Activated CD4-positive, alpha-beta T cell treated with anti-CD3 and anti-CD28 coated beads, Interleukin-2, amount 10 ng/mL, durations not matched to agents 24 days and 14 days (primary cell): ENCODE measurements around the gene FAM114A1. TPM values are rescaled to one million over a fixed set of nuclear protein-coding genes. Genes with fewer than 3 reads are reported as not detected.

Source experiments
- DNase-seq: peaks from one replicate; pipeline ENCODE4 v3.0.0; 2022
- H3K27ac Mint-ChIP-seq: one replicate; pipeline ENCODE4 v1.8.0; 2022; ENCODE audit warnings: mild to moderate bottlenecking, mixed read lengths
- H3K27me3 Mint-ChIP-seq: one replicate; pipeline ENCODE4 v1.8.0; 2022; ENCODE audit warnings: mixed read lengths
- H3K36me3 Mint-ChIP-seq: one replicate; pipeline ENCODE4 v1.8.0; 2022; ENCODE audit warnings: low read depth, mild to moderate bottlenecking, mixed read lengths
- H3K4me1 Mint-ChIP-seq: one replicate; pipeline ENCODE4 v1.8.0; 2021; ENCODE audit warnings: mixed read lengths
- H3K4me3 Mint-ChIP-seq: one replicate; pipeline ENCODE4 v1.8.0; 2022; ENCODE audit warnings: mild to moderate bottlenecking, moderate library complexity, mixed read lengths
- H3K9me3 Mint-ChIP-seq: one replicate; pipeline ENCODE4 v1.8.0; 2021; ENCODE audit warnings: mixed read lengths
- intact Hi-C: fragments of 100-400 bp; cut with micrococcal nuclease; formaldehyde crosslinking; loops from one replicate; pipeline ENCODE4 v1.15.1; 2023
- total RNA-seq: library from RNA; stranded (reverse); gene quantifications from 2 replicates; pipeline ENCODE4 v1.2.3, GENCODE V29; 2022

The FAM114A1 gene
- total RNA-seq, 1 donor from 2014 or later = 0.23 TPM

DNA sequence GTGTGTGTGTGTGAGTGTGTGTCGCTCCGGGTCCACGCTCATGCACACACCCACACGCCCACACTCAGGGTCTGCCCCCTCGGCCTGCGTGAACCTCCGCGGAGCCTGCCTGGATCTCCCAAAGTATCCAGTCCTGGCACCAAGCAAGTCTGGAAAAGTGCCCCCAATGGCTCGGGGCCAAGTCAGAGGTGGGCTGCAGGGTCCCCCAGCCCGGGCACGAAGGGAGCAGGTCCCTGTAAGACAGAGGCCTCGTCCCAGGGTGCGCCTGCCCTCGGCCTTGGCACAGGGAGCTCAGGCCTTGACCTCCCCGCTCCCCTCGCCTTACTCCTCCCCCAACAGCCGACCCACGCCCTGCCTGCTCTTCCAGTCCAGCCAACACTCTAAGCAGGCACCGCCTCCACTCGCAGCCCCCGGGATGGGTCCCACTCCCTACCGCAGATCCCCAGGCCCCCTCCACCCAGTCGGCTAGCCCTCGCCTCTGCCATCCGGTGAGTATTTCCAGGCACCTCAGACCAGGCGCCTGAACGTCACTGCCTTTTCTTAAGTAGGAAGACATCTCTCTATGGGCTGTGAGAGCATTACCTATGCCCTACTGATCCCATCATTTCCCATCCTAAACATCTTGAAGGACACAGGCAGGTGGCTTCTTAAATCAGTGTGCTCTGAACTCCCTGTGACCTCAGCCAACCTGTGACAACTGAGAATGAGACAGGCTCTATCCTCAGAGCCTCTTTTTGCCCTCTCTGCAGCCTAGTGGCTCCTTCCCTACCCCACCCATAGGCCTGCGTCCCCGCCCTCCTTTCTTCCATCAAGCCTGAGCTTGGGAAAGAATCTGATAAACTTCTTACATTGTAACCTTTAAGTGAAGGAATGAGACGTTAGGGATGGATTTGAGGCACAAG, 704 bp downstream of the FAM114A1 start:
- peak; percentile 53 for DNase-seq
- Mint-ChIP-seq H3K27ac (peak overlapping the region; percentile 29), H3K27me3 (peaks cover 23% of the 10 kb centered on the region), H3K4me1 (peaks cover 19% of the 10 kb centered on the region), H3K9me3 (no peaks in the 10 kb centered on the region), H3K36me3 (no peaks in the 10 kb centered on the region), H3K4me3 (peak overlapping the region; percentile 69)
- intact Hi-C loops = no loop called here

DNA sequence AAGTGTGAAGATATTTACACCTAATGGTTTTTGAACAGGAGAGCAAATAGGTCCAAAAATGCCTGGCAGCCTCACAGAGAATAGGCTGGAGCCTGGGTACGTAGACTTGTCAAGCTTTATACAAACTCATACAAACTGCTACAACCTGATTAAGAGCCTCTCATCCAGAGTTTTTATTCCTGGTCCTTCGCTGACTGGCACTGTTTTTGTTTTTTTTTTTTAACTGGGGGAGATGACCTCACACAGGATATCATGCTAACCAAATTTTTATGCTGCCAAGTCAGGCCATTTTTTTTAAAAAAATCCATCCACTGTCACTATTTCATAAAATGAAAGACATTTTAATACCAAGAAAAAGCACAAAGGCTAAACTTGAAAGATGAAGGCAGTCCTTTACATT, 1.9 kb downstream of the FAM114A1 start:
- no peak for DNase-seq
- H3K27me3 Mint-ChIP-seq = peaks cover 30% of the 10 kb centered on the region
- no peaks in the 10 kb centered on the region for H3K9me3 Mint-ChIP-seq
- intact Hi-C loops = no loop called here
- H3K4me1 Mint-ChIP-seq = peaks cover 19% of the 10 kb centered on the region
- no peak overlapping the region for H3K4me3 Mint-ChIP-seq
- H3K27ac Mint-ChIP-seq = no peak overlapping the region
- H3K36me3 Mint-ChIP-seq = no peaks in the 10 kb centered on the region

DNA sequence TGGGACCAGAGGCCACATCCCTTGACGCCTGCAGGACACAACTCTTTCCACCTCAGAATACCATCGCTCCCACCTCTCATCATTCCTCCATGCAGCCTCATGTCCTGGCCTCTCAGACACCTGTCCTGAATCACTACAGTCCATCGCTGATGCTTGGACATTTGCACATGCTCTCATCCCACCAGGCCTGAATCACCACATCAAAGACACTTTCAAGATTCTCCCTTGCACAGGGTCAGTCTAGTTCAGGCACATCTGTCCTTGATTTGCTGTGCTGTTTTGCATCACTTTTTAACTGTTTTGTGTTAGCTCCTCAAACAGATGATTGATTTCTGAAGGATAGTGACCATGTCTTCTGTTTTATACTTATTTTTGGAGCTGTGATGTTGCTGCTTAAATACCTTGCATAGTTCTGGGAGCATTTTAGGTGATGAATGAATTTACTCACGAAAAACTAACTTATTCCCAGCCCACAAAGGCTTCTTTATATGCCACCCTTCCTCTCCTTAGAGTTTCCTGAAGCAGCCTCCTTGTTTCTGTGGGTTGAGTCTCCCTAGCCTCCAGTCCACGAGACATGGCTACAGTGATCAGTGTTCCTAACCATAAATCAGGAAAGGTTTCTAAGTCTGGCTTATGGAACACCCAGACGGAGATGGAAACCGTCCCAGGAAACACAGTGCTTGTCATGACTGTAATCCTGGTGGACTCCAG, 2.6 kb downstream of the FAM114A1 start:
- intact Hi-C loops = no loop called here
- Mint-ChIP-seq H3K4me1 (peaks cover 18% of the 10 kb centered on the region), H3K9me3 (no peaks in the 10 kb centered on the region), H3K27me3 (peaks cover 35% of the 10 kb centered on the region), H3K27ac (no peak overlapping the region), H3K4me3 (no peak overlapping the region), H3K36me3 (no peaks in the 10 kb centered on the region)
- peak; percentile 54 for DNase-seq

DNA sequence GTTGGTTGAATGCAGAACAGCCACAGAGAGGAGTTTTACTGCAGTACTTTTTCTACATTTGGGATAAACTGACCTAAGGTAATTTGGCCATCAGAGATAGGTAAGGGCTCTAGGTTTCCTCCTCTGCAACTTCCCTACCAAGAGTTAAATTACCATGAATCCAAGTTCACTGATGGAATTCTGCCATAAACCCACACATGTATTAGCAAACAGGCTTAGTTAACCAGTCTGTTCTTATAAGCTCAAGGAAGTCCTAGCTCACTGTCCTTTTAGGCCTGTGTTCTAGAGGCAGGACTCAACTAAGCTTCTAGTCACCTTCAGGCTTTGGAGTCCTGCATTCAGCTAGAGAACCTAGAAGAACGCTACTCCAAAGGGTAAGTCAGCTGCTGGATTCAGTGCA, 4.0 kb downstream of the FAM114A1 start:
- H3K27me3 Mint-ChIP-seq = peaks cover 35% of the 10 kb centered on the region
- no peak overlapping the region for H3K27ac Mint-ChIP-seq
- peaks cover 12% of the 10 kb centered on the region for H3K4me1 Mint-ChIP-seq
- no peak for DNase-seq
- H3K9me3 Mint-ChIP-seq = no peaks in the 10 kb centered on the region
- H3K36me3 Mint-ChIP-seq = no peaks in the 10 kb centered on the region
- no peak overlapping the region for H3K4me3 Mint-ChIP-seq
- intact Hi-C loops = no loop called here

DNA sequence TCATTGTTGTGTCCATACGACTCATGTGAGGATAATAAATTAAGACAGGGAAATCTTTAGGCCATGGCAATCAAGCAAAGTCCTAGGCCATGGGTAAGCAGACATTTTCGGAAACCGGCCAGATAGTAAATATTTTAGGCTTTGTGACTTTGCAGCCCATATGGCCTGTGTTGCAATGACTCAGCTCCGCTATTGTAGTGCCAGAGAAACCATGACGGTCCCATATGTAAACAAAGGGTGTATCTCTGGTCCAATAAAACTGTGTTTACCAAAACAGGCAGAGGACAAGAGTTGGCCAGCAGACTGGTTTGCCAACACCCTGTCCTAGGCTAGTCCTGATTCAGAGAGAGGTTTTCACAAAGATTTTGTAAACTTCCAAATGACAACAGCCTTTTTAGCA, 5.0 kb downstream of the FAM114A1 start:
- Mint-ChIP-seq H3K36me3 (no peaks in the 10 kb centered on the region), H3K27ac (no peak overlapping the region), H3K27me3 (peaks cover 31% of the 10 kb centered on the region), H3K9me3 (no peaks in the 10 kb centered on the region), H3K4me3 (no peak overlapping the region), H3K4me1 (peaks cover 9% of the 10 kb centered on the region)
- intact Hi-C loops = no loop called here
- no peak for DNase-seq

DNA sequence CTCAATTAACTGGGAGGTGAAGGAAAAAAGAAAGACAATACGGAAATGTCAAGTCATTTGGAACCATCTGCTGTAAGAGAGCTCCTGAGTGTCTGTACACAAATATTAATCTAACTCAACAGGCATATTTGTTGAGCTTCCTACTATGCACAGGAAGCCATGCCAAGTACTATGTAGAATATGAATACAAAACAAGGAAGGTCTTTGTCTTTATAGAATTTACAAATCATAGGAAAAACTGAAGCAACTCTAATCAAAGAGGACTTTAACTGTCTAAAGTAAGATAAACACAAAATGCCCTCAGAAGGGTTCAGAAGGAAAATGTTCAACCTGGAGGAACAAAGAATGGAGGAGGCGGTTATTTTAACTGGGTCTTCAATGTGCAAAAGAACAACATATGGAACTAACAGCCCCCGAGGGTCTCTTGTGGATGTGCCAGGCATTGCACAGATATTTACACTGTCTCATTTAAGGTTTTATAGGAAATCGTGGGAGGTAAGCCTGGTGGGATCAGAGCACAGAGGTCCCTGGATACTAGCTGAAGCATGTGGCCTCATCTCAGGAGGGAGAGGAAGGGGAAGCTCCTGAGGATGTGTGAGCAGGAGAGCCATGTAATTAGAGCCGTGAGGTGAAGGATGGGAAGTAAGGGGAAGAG, 5.8 kb downstream of the FAM114A1 start:
- Mint-ChIP-seq H3K36me3 (no peaks in the 10 kb centered on the region), H3K27ac (no peak overlapping the region), H3K4me1 (peaks cover 7% of the 10 kb centered on the region), H3K9me3 (no peaks in the 10 kb centered on the region), H3K4me3 (no peak overlapping the region), H3K27me3 (peaks cover 28% of the 10 kb centered on the region)
- DNase-seq = no peak
- intact Hi-C loops = no loop called here

DNA sequence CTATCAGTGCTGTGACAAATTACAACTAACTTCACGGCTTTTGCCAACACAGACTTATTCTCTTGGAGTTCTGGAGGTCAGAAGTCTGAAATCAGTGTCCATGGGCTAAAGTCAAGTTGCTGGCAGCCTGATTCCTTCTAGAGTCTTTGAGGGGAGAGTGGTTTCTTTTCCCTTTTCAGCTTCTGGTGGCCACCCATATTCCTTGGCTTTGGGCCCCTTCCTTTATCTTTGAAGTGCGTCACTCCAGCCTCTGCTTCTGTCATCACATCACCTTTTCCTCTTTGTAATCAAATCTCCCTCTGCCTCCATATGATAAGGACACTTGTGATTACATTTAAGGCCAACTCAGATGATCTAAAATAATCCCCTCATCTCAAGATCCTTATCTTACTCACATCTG, 9.0 kb downstream of the FAM114A1 start:
- Mint-ChIP-seq H3K27ac (no peak overlapping the region), H3K36me3 (no peaks in the 10 kb centered on the region), H3K4me3 (no peak overlapping the region), H3K4me1 (no peaks in the 10 kb centered on the region), H3K9me3 (no peaks in the 10 kb centered on the region), H3K27me3 (peaks cover 22% of the 10 kb centered on the region)
- DNase-seq = no peak
- intact Hi-C loops = no loop called here

DNA sequence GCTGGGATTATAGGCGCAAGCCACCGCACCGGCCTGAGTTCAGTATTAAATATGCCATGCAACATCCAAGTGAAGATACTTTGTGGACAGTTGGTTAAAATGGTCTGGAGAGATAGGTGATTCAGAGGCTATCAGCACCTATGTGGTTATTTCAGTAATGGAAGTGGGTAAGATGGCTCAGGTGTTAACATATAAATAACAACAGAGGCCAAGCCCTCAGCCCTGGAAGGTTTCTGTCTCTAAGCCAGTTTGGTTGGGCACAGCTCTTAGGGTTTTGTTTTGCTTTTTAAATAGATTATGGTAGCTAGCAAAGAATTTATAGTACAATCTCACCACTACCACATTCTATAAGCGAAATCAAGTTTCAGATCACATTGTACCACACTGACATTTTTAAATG, 16.6 kb downstream of the FAM114A1 start:
- DNase-seq = no peak
- Mint-ChIP-seq H3K27ac (no peak overlapping the region), H3K4me1 (peaks cover 11% of the 10 kb centered on the region), H3K36me3 (peaks cover 2% of the 10 kb centered on the region), H3K4me3 (no peak overlapping the region), H3K27me3 (no peaks in the 10 kb centered on the region), H3K9me3 (no peaks in the 10 kb centered on the region)
- intact Hi-C loops = no loop called here

DNA sequence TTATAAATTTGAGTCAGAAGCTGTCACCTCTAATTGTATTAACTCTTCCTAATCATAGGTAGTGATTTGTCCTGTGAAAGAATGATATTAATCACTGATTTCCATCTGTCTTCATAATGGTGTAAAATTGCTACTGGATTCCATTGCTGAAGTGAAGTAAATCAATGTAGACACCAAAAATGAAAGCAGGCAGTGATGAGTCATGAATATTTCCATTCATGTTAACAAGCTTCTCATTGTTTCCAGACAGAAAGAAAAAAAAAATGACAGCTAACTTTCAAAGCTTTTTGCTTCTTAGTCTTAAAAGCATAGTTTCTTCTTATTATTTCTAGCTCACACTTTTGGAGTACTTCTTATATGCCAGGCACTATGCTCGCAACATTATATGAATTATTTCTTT, 21.5 kb downstream of the FAM114A1 start:
- Mint-ChIP-seq H3K36me3 (peaks cover 3% of the 10 kb centered on the region), H3K4me1 (peaks cover 34% of the 10 kb centered on the region), H3K9me3 (no peaks in the 10 kb centered on the region), H3K4me3 (peak overlapping the region; percentile 63), H3K27ac (peak overlapping the region; percentile 95), H3K27me3 (no peaks in the 10 kb centered on the region)
- intact Hi-C loops = loop anchor here (1.0 to 5.0 kb wide), 6 partner anchors 32 to 464 kb away; partner anchors contain the start of gene WDR19
- DNase-seq = peak; percentile 68

DNA sequence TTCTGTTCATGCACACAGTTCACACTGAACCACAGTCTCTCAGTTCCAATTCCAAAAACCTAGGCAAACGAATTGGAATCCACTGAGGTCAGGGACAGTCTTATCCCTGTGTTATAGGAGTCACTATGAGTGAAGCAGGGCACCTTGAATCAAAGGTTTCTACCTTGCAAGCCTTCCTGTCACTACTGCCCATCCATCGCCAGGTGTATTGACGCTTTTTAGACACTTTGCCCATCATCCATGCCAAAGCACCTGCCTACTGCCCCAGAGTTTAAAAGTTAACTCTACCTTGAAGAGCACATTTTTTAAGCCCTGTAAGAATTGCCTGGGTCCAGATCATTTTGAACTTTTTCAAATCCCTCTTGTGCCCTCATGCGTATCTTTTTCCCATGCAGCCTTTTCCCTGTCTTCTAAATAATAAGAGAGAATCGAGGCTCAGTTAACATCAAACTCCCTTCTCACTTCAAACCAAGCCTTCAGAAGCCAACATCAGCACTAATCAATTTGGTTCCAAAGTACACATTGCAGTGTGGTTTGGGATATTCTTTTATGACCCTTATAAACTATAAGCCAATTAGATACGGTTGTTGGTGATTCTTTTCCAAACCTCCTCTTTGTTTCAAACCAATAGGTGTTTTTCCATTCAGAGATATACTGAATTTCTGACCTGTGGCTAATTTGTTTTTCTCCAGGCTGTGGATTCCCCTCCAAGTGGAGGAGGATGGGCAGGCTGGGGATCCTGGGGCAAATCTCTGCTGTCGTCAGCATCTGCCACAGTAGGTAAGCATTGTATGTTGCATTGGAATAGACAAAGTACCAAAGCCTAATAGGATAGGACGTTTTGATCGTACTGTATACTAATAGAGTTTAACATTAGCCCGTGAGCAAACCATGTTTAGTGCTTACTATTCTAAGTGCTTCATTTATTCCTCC, 23.7 kb downstream of the FAM114A1 start:
- Mint-ChIP-seq H3K27me3 (no peaks in the 10 kb centered on the region), H3K4me3 (no peak overlapping the region), H3K4me1 (peaks cover 39% of the 10 kb centered on the region), H3K36me3 (peaks cover 3% of the 10 kb centered on the region), H3K27ac (no peak overlapping the region), H3K9me3 (no peaks in the 10 kb centered on the region)
- intact Hi-C loops = no loop called here
- DNase-seq = no peak

DNA sequence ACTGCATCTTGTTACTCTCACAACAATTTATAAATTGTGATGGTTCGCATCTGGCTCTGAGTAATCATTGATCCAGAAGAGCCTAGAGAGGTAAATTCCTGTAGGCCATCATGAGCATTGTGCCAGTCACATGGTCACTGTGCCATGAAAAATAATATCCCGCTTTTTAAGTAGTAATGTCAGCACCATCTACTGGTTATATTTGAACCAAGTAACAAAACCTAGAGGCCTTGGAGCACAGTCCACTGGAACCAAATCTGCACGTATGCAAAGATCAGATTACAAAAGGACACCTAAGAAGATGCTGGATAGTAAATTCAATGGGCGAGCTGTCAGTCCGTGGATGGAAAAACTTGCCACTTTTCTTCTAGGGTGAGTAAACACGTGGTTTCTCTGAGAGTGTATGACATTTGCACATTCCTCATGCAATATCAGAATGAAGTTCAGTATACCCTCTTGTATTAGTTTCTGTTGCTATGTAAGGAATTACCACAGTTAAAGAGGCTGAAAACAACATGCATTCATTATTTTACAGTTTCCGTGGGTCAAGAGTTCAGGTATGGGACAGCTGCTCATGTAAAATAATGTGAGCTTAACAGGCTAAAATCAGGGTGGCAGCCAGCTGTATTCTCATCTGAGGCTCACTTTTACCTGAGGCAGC, 26.8 kb downstream of the FAM114A1 start:
- intact Hi-C loops = no loop called here
- no peak for DNase-seq
- Mint-ChIP-seq H3K27ac (peak overlapping the region; percentile 14), H3K4me3 (no peak overlapping the region), H3K36me3 (no peaks in the 10 kb centered on the region), H3K4me1 (peaks cover 33% of the 10 kb centered on the region), H3K9me3 (no peaks in the 10 kb centered on the region), H3K27me3 (no peaks in the 10 kb centered on the region)

DNA sequence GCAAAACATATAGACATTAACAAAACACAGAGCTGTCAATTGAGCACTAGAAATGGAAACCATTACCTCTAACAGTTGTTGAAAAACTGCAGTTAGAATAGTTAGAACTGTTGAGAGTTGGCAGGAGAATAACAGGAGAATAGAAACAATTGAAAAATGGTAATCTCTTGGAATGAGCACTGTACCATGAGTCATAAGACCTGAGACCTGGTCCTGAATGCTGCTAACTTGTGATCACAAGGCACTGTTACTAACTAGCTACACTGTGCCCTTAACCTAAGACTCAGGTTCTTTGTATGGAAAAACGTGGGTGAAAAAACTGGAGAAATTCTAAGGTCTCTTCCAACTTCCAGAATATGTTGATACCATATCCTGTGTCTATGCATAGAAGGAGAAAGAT, 29.3 kb downstream of the FAM114A1 start:
- peaks cover 17% of the 10 kb centered on the region for H3K4me1 Mint-ChIP-seq
- intact Hi-C loops = no loop called here
- H3K4me3 Mint-ChIP-seq = no peak overlapping the region
- H3K9me3 Mint-ChIP-seq = no peaks in the 10 kb centered on the region
- no peak for DNase-seq
- H3K27me3 Mint-ChIP-seq = no peaks in the 10 kb centered on the region
- no peaks in the 10 kb centered on the region for H3K36me3 Mint-ChIP-seq
- no peak overlapping the region for H3K27ac Mint-ChIP-seq

DNA sequence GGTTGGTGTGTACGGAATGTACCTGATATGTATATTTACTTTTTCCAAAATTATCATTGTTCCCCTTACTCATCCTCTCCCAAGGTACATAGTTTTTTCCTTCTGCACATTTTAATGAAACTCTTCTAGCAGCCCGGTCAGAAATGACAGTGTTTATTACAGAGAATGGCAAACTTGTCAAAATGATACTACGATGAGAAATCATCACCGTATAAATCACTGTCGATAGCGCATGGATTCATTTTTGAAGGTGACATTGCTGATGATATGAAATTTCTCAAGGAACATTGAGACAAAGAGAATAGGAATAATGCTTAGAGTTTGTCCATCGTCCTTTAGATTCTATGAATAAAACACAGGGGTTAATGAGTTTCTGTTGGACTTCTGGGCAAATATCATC, 30.6 kb downstream of the FAM114A1 start:
- no peak for DNase-seq
- no peak overlapping the region for H3K27ac Mint-ChIP-seq

More for the DNA sequence above, 30.6 kb downstream of the FAM114A1 start:
- intact Hi-C loops = no loop called here
- Mint-ChIP-seq H3K27me3 (no peaks in the 10 kb centered on the region), H3K4me1 (peaks cover 17% of the 10 kb centered on the region), H3K4me3 (no peak overlapping the region), H3K9me3 (no peaks in the 10 kb centered on the region), H3K36me3 (no peaks in the 10 kb centered on the region)
